AG08396 (cell line): ENCODE data around the gene CNTNAP5.

Experiments used
- DNase-seq: peaks from one replicate; pipeline ENCODE4 v3.0.0; 2012; ENCODE audit warnings: low spot score, mixed read lengths

CNTNAP5 gene

GRCh38 chr2:124894199-124894598 lies 869.1 kb downstream of the CNTNAP5 start:
- no peak for DNase-seq

- no peak for DNase-seq
Observed at GRCh38 chr2:124898827-124899226, 873.7 kb downstream of the CNTNAP5 start.

- no peak for DNase-seq
Observed at GRCh38 chr2:124908411-124908810, 883.3 kb downstream of the CNTNAP5 start.

- no peak for DNase-seq
Observed at GRCh38 chr2:124911560-124911959, 886.5 kb downstream of the CNTNAP5 start.

GRCh38 chr2:124913868-124914267 lies 888.8 kb downstream of the CNTNAP5 start:
- no peak for DNase-seq

- no peak for DNase-seq
Observed at GRCh38 chr2:124915567-124915966, 890.5 kb downstream of the CNTNAP5 start.

GRCh38 chr2:124919296-124919695 lies 894.2 kb downstream of the CNTNAP5 start:
- no peak for DNase-seq

- DNase-seq = no peak
Observed at GRCh38 chr2:124920448-124920847, 895.4 kb downstream of the CNTNAP5 start.

- DNase-seq = no peak
Observed at GRCh38 chr2:124921191-124921590, 896.1 kb downstream of the CNTNAP5 start.

- no peak for DNase-seq
Observed at GRCh38 chr2:124923097-124923496, 898.0 kb downstream of the CNTNAP5 start.

GRCh38 chr2:124933883-124934282 lies 908.8 kb downstream of the CNTNAP5 start:
- no peak for DNase-seq

GRCh38 chr2:124953921-124954320 lies 928.8 kb downstream of the CNTNAP5 start:
- no peak for DNase-seq

- DNase-seq = no peak
Observed at GRCh38 chr2:124959581-124959980, 934.5 kb downstream of the CNTNAP5 start.

- no peak for DNase-seq
Observed at GRCh38 chr2:124961132-124961531, 936.0 kb downstream of the CNTNAP5 start.
